ENCODE data around the gene TMEM217.
"Not testable (repeated sequence)": the region's sequence is repeated elsewhere in the genome, so short reads cannot be mapped to it uniquely, and the experiment has no call there.

The TMEM217 gene

GRCh38 chr6:37297637-37298036 is 39.7 kb upstream of the TMEM217 start:
- not testable (repeated sequence) for H3K9me3 ChIP-seq (ENCODE audit: control insufficient read depth, insufficient read depth, low read length); H3K27ac ChIP-seq (ENCODE audit: low read depth, low read length); H3K4me3 ChIP-seq (ENCODE audit: low read depth, low read length); H3K9ac ChIP-seq (ENCODE audit: low read depth, low read length); H3K4me1 ChIP-seq (ENCODE audit: control insufficient read depth, insufficient read depth, low read length); H3K27me3 ChIP-seq (ENCODE audit: control insufficient read depth, insufficient read depth, low read length)
- H3K36me3 ChIP-seq (ENCODE audit: control insufficient read depth, insufficient read depth, low read length), result peaks cover 54% of the 10 kb centered on the region

DNA sequence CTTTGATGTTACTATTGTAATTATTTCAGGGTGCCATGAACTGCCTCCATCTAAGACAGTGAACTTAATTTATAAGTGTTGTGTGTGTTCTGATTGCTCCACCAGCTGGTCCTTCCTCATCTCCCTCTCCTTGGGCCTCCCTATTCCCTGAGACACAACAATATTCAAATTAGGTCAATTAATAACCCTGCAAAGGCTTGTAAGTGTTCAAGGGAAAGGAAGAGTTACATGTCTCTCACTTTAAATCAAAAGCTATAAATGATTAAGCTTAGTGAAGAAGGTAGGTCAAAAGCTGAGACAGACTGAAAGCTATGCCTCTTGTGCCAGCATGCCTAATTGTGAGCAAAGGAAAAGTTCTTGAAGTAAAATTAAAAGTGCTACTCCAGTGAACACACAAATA is 35.5 kb upstream of the TMEM217 start:
- H3K27me3 ChIP-seq (ENCODE audit: control insufficient read depth, insufficient read depth, low read length), result no peaks in the 10 kb centered on the region
- no peaks in the 10 kb centered on the region for H3K4me1 ChIP-seq (ENCODE audit: control insufficient read depth, insufficient read depth, low read length)
- H3K27ac ChIP-seq (ENCODE audit: low read depth, low read length), result no peak overlapping the region
- no peaks in the 10 kb centered on the region for H3K9me3 ChIP-seq (ENCODE audit: control insufficient read depth, insufficient read depth, low read length)
- no peak overlapping the region for H3K4me3 ChIP-seq (ENCODE audit: low read depth, low read length)
- H3K36me3 ChIP-seq (ENCODE audit: control insufficient read depth, insufficient read depth, low read length), result peaks cover 71% of the 10 kb centered on the region
- no peak overlapping the region for H3K9ac ChIP-seq (ENCODE audit: low read depth, low read length)

DNA sequence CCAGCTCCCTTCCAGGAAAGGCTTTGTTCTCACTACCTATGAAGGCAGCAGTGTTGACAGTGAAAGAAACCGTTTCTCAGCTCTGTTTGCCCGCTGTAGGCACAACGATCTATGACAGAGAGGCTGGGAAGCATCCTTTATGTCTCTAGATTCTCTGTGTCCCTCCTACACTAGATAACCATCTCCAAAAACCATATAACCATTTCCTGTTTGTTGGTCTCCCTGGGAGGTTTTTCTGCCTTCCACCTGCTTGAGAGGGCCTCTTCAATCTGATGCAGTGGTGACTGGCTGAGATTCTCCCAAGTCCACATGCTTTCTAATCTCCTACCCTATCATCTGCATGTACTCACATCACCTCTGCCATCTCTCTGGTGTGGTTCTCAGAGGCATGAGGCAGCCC is 32.0 kb upstream of the TMEM217 start:
- Histone ChIP-seq H3K36me3 (ENCODE audit: control insufficient read depth, insufficient read depth, low read length) (peaks cover 76% of the 10 kb centered on the region), H3K27ac (ENCODE audit: low read depth, low read length) (no peak overlapping the region), H3K27me3 (ENCODE audit: control insufficient read depth, insufficient read depth, low read length) (no peaks in the 10 kb centered on the region)

GRCh38 chr6:37288247-37288646 is 30.3 kb upstream of the TMEM217 start:
- Histone ChIP-seq H3K27ac (ENCODE audit: low read depth, low read length) (no peak overlapping the region), H3K36me3 (ENCODE audit: control insufficient read depth, insufficient read depth, low read length) (peaks cover 76% of the 10 kb centered on the region), H3K27me3 (ENCODE audit: control insufficient read depth, insufficient read depth, low read length) (no peaks in the 10 kb centered on the region), H3K4me1 (ENCODE audit: control insufficient read depth, insufficient read depth, low read length) (no peaks in the 10 kb centered on the region), H3K9ac (ENCODE audit: low read depth, low read length) (no peak overlapping the region), H3K9me3 (ENCODE audit: control insufficient read depth, insufficient read depth, low read length) (no peaks in the 10 kb centered on the region), H3K4me3 (ENCODE audit: low read depth, low read length) (no peak overlapping the region)

More for the DNA sequence above, 32.0 kb upstream of the TMEM217 start:
- no peak overlapping the region for H3K4me3 ChIP-seq (ENCODE audit: low read depth, low read length)
- no peak overlapping the region for H3K9ac ChIP-seq (ENCODE audit: low read depth, low read length)
- H3K9me3 ChIP-seq (ENCODE audit: control insufficient read depth, insufficient read depth, low read length), result no peaks in the 10 kb centered on the region
- H3K4me1 ChIP-seq (ENCODE audit: control insufficient read depth, insufficient read depth, low read length), result no peaks in the 10 kb centered on the region

DNA sequence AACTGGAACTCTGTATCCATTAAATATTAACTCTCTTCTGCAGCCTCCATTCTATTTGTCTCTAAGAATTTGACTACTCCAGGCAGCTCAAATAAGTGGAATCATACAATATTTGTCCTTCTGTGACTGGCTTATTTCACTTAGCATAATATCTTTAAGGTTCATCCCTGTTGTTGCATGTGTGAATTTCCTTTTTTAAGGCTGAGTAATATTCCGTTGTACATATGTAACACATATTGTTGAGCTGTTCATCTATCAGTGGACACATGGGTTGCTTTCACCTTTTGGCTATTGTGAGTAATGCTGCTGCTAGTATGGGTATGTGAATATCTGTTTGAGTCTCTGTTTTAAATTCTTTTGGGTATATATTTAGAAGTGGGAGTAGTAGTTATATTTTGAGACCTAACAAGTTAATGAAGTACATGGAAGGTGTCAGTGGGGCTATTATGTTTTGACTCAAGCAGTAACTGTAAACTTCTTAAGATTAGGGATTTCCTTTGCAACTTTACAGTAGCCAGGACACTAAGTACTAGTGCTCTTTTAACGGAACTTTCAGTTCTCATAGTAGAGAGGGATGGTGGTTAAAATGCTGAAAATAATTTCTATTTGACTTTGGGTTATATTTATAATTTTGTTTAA is 29.7 kb upstream of the TMEM217 start:
- Histone ChIP-seq H3K27me3 (ENCODE audit: control insufficient read depth, insufficient read depth, low read length) (no peaks in the 10 kb centered on the region), H3K9me3 (ENCODE audit: control insufficient read depth, insufficient read depth, low read length) (no peaks in the 10 kb centered on the region), H3K9ac (ENCODE audit: low read depth, low read length) (no peak overlapping the region), H3K4me3 (ENCODE audit: low read depth, low read length) (no peak overlapping the region), H3K27ac (ENCODE audit: low read depth, low read length) (no peak overlapping the region), H3K36me3 (ENCODE audit: control insufficient read depth, insufficient read depth, low read length) (peaks cover 80% of the 10 kb centered on the region), H3K4me1 (ENCODE audit: control insufficient read depth, insufficient read depth, low read length) (no peaks in the 10 kb centered on the region)

- no peak overlapping the region for H3K4me3 ChIP-seq (ENCODE audit: low read depth, low read length)
- no peaks in the 10 kb centered on the region for H3K9me3 ChIP-seq (ENCODE audit: control insufficient read depth, insufficient read depth, low read length)
- peaks cover 78% of the 10 kb centered on the region for H3K36me3 ChIP-seq (ENCODE audit: control insufficient read depth, insufficient read depth, low read length)
- H3K4me1 ChIP-seq (ENCODE audit: control insufficient read depth, insufficient read depth, low read length), result no peaks in the 10 kb centered on the region
- no peak overlapping the region for H3K27ac ChIP-seq (ENCODE audit: low read depth, low read length)
- H3K9ac ChIP-seq (ENCODE audit: low read depth, low read length), result no peak overlapping the region
- H3K27me3 ChIP-seq (ENCODE audit: control insufficient read depth, insufficient read depth, low read length), result no peaks in the 10 kb centered on the region
Observed at GRCh38 chr6:37285861-37286311, 27.9 kb upstream of the TMEM217 start.

GRCh38 chr6:37284781-37285180 is 26.8 kb upstream of the TMEM217 start:
- H3K36me3 ChIP-seq (ENCODE audit: control insufficient read depth, insufficient read depth, low read length), result peaks cover 80% of the 10 kb centered on the region
- H3K4me3 ChIP-seq (ENCODE audit: low read depth, low read length), result no peak overlapping the region
- H3K27me3 ChIP-seq (ENCODE audit: control insufficient read depth, insufficient read depth, low read length), result no peaks in the 10 kb centered on the region
- no peaks in the 10 kb centered on the region for H3K4me1 ChIP-seq (ENCODE audit: control insufficient read depth, insufficient read depth, low read length)
- no peaks in the 10 kb centered on the region for H3K9me3 ChIP-seq (ENCODE audit: control insufficient read depth, insufficient read depth, low read length)
- no peak overlapping the region for H3K27ac ChIP-seq (ENCODE audit: low read depth, low read length)
- no peak overlapping the region for H3K9ac ChIP-seq (ENCODE audit: low read depth, low read length)

DNA sequence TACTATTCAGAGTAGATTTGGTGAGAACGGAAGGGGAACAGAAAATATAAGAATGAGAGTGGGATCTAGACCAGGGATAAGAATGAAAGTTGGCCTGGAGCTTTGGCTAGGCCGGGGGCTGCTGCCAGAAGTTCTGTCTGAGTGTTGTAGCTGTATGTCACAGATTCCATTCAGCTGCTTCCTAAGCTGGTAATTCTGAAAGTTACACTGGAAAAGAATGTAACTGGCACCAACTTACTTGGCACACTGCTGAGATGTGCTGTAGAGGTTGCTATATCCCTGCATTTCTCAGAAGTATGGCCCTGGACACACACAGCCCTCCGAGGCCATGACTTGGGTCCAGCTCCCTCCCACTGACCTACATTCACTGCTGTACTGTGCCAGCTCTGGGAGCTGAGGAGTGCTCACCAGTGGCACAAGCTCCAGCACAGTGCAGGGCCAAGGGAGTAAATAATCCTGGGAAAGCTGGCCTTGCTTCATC is 25.8 kb upstream of the TMEM217 start:
- H3K9ac ChIP-seq (ENCODE audit: low read depth, low read length), result no peak overlapping the region
- no peak overlapping the region for H3K27ac ChIP-seq (ENCODE audit: low read depth, low read length)
- H3K9me3 ChIP-seq (ENCODE audit: control insufficient read depth, insufficient read depth, low read length), result no peaks in the 10 kb centered on the region
- peaks cover 82% of the 10 kb centered on the region for H3K36me3 ChIP-seq (ENCODE audit: control insufficient read depth, insufficient read depth, low read length)
- no peak overlapping the region for H3K4me3 ChIP-seq (ENCODE audit: low read depth, low read length)
- no peaks in the 10 kb centered on the region for H3K27me3 ChIP-seq (ENCODE audit: control insufficient read depth, insufficient read depth, low read length)
- no peaks in the 10 kb centered on the region for H3K4me1 ChIP-seq (ENCODE audit: control insufficient read depth, insufficient read depth, low read length)

- Histone ChIP-seq H3K4me1 (ENCODE audit: control insufficient read depth, insufficient read depth, low read length) (no peaks in the 10 kb centered on the region), H3K36me3 (ENCODE audit: control insufficient read depth, insufficient read depth, low read length) (peaks cover 83% of the 10 kb centered on the region), H3K4me3 (ENCODE audit: low read depth, low read length) (no peak overlapping the region), H3K9ac (ENCODE audit: low read depth, low read length) (no peak overlapping the region), H3K9me3 (ENCODE audit: control insufficient read depth, insufficient read depth, low read length) (no peaks in the 10 kb centered on the region), H3K27me3 (ENCODE audit: control insufficient read depth, insufficient read depth, low read length) (no peaks in the 10 kb centered on the region), H3K27ac (ENCODE audit: low read depth, low read length) (no peak overlapping the region)
Observed at GRCh38 chr6:37283268-37283667, 25.3 kb upstream of the TMEM217 start.

DNA sequence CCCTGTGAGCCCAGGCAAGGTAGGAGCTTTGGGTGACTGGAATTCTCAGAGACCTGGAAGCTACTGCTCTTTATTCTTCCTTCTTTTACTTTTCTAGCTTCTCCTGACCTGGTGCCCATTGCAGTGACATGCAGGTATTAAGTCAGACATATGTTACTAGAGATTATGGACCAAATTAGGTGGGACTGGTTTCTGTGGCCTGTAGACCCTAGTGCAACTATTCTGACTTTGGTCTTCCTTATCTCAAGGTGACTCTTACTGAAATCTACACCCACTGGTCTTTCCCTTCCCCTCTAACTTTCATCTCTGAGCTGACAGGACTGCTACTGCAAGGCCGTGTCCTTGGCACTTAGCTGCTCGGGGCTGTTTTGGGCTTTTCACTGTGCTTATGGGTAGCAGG is 24.4 kb upstream of the TMEM217 start:
- Histone ChIP-seq H3K36me3 (ENCODE audit: control insufficient read depth, insufficient read depth, low read length) (peaks cover 78% of the 10 kb centered on the region), H3K27me3 (ENCODE audit: control insufficient read depth, insufficient read depth, low read length) (no peaks in the 10 kb centered on the region), H3K4me1 (ENCODE audit: control insufficient read depth, insufficient read depth, low read length) (no peaks in the 10 kb centered on the region), H3K9me3 (ENCODE audit: control insufficient read depth, insufficient read depth, low read length) (no peaks in the 10 kb centered on the region), H3K27ac (ENCODE audit: low read depth, low read length) (no peak overlapping the region), H3K4me3 (ENCODE audit: low read depth, low read length) (no peak overlapping the region), H3K9ac (ENCODE audit: low read depth, low read length) (no peak overlapping the region)

DNA sequence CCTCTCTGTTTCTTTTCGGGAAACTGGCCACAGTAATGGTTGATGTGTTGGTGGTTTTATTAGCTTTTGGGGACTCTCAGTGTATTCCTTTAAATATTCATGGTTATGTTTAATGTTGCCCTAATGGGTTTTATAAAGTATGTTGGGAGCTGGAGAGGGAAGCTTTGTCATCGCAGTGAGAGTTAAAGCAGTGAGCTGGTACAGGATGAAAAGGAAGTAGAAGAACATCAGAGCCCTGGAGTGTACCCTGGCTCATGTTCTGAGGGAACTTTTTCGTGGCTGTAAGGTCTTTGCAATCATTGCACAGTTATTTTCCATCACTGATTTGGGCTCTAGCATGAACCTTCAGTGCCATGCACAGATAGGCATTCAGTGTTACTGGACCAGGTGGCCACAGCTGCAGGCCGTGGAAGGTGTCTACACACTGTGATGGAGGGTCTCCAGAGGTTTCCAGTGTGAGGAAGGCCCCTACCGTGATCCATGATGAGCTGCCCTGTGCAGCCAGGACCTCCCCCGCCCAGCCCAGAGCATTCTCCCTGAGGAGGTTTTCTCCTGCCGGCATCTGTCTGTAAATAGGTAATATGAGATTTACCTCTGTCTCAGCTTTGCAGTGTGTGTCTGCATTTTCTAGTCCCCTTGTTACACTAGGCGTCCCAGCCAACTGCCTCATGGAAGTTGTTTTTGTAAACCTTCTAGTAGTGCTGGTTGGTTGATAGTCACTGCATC is 22.4 kb upstream of the TMEM217 start:
- Histone ChIP-seq H3K9ac (ENCODE audit: low read depth, low read length) (no peak overlapping the region), H3K27ac (ENCODE audit: low read depth, low read length) (no peak overlapping the region), H3K4me1 (ENCODE audit: control insufficient read depth, insufficient read depth, low read length) (no peaks in the 10 kb centered on the region), H3K36me3 (ENCODE audit: control insufficient read depth, insufficient read depth, low read length) (peaks cover 65% of the 10 kb centered on the region), H3K9me3 (ENCODE audit: control insufficient read depth, insufficient read depth, low read length) (no peaks in the 10 kb centered on the region), H3K4me3 (ENCODE audit: low read depth, low read length) (no peak overlapping the region), H3K27me3 (ENCODE audit: control insufficient read depth, insufficient read depth, low read length) (no peaks in the 10 kb centered on the region)
